ENCODE measurements around the gene DIAPH2.

GRCh38 chrX:97622111-97622510 is 937.5 kb downstream of the DIAPH2 start:
- TF ChIP-seq CTCF (IDR thresholded peaks at IDR 0.05) (no peak), POLR2A (IDR thresholded peaks at IDR 0.05) (no peak)
